ENCODE measurements around the gene PACSIN2.

The PACSIN2 gene

GRCh38 chr22:42901790-42902508, 113.0 kb downstream of the PACSIN2 start:
- DNase-seq, result no peak

GRCh38 chr22:42897960-42898359, 117.0 kb downstream of the PACSIN2 start:
- DNase-seq, result no peak

DNA sequence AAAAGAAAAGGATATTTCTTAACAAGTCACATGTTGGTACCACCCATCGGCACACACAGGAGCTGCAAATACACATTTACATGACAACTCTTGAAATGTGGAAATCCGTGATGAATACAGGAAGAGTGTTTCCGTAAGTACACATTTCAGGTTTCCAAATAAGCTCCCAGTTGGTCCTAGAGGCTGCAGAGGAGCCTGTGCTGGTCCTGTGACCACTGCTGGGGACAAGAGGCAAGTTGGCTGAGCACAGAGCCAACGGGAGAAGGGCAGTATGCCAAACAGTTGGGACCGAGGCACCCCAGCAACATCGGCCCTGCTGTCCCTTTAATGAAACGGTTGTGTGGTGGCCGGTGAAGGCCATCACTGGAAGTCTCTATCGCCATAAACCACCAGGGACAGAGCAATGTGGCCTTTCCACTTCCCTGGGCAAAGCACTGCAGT, 119.4 kb downstream of the PACSIN2 start:
- no peak for DNase-seq

- no peak for DNase-seq
These were observed 119.9 kb downstream of the PACSIN2 start for GRCh38 chr22:42895087-42895486.

- DNase-seq, result no peak
These were observed 121.4 kb downstream of the PACSIN2 start for GRCh38 chr22:42893371-42894150.

DNA sequence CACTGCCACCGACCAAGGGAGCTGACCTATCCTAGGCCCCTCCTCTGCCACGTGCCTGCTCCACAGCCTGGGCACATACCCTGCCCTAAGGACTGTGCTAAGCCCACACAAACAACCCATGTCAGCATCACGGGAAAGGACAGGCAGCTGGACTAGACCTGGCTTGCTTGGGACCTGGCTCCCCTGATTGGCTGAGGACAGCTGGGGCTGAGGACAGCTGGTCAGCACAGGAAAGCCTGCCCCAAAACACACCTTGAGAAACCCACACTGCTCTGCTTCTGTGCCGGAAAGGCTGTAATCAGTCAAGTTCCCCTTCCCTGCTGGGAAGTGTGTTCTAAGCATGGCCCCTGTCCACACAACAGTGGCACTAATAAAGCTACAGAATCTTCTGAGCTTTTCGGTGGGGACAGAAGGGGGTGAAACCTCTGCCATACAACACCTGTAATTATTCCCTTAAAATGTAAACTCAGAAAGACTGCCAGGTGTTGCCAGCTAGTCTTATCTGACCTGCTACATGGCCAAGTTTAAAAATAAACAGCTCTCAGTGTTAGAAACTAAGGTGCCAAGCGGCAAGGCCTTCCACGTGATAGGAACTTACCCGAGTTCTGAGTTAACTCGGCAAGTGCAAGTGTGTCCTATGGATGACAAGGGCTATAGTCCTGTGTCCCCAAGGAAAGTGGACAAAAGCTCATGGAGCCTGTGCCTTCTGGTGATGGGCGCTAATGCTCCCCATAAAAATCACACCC, 122.2 kb downstream of the PACSIN2 start:
- DNase-seq, result no peak

GRCh38 chr22:42892156-42892555, 122.8 kb downstream of the PACSIN2 start:
- DNase-seq, result no peak

- no peak for DNase-seq
These were observed 123.3 kb downstream of the PACSIN2 start for GRCh38 chr22:42891696-42892095.

- no peak for DNase-seq
These were observed 123.9 kb downstream of the PACSIN2 start for GRCh38 chr22:42891008-42891407.

- DNase-seq, result no peak
These were observed 125.6 kb downstream of the PACSIN2 start for GRCh38 chr22:42889304-42889703.

DNA sequence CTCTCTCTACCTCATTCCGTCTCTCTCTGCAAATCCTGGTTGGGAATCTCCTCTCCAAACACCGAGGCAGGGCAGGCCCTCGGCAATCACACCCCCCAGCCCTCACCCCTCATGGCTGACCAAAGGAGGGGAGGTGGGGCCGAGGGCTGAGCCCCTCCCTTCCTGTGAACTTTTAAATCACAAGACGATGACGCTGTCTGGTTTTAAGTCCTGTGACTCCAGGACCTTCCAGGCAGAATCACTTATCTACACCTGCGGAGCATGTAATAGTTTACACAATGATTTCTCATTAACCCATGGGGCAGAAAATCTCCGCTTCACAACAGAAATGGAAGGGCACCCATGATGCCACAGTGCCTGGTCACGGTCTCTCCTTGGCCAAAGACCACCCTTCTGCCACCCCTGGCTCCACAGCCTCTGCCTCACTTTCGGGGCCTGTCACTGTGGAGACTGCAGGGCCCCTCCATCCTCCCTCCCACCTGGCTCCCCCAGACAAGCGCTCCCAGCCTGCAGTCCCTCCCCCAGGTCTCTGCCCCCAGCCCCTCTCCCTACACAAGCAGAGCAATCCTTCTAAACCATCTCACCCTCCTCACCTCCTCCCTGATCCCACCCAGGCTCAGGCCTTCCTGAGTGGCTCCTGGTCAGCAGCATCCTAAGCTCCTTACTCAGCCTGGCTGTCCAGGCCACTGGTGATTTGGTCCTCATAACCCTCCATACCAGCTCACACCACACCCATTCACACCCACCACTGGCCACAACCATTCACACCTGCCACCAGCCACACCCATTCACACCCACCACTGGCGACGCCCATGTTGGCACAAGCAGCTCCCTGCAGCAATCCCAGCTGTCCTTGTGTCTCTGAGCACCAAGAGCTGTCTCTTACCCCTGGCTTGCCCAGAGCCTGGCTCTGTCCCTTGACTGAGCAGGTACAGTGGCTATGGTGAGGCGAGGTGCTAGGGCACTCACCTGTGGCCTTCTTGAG, 127.1 kb downstream of the PACSIN2 start:
- no peak for DNase-seq

DNA sequence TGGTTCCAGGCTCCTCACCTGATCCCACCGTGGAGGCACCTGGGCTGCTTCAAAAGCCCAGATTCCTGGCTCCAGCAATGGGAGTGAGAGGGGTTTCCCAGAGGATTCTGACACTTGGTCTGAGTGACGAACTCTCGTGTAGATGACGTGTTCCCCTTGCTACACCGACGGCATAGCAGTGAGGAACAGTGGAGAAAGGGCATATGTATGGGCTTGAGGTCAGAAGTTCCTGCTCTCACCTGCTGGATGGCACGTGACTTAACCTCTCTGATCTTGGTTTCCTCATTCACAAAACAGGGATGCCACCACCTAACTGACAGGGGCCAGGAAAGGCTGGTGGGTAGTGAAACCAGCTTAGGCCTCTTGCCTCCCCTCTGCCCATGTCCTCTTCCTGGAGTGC, 127.8 kb downstream of the PACSIN2 start:
- DNase-seq, result no peak

GRCh38 chr22:42885446-42885845, 129.5 kb downstream of the PACSIN2 start:
- no peak for DNase-seq

- DNase-seq, result no peak
These were observed 130.2 kb downstream of the PACSIN2 start for GRCh38 chr22:42884616-42885375.

DNA sequence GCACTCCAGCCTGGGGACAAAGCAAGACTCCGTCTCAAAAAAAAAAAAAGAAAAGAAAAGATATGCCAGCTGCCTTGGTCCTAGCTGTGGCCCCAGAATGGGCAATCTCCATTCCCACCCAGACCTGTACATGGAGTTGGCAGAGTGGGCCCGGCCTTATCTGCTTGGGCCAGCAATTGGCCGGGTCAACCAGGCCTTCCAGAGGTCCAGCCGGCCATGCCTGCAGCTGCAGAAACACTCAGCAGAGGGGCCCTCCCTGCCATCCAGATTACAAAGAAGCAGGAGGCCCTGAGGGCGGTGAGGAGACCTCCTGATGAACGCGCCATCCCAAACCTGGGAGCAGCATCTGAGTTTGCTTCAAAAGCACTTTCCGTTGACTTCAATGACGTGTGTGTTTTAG, 131.0 kb downstream of the PACSIN2 start:
- no peak for DNase-seq

DNA sequence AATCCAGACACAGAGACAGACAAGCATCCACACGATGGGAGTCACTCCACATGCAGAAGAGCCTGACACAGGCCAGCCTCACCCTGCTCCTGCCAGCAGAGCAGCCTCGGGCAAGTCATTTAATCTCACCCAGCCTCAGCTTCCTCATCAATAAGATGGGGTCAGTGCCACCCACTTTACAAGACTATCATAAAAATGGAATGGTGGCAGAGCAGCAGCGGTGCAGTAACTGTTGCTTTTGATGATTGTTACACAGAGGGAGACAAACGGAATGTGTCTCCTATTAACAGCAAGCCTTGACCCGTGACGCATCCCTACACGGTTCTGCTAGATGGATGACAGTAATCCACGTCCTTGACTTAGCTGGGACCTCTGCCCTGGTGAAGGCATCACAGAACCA, 131.8 kb downstream of the PACSIN2 start:
- no peak for DNase-seq

DNA sequence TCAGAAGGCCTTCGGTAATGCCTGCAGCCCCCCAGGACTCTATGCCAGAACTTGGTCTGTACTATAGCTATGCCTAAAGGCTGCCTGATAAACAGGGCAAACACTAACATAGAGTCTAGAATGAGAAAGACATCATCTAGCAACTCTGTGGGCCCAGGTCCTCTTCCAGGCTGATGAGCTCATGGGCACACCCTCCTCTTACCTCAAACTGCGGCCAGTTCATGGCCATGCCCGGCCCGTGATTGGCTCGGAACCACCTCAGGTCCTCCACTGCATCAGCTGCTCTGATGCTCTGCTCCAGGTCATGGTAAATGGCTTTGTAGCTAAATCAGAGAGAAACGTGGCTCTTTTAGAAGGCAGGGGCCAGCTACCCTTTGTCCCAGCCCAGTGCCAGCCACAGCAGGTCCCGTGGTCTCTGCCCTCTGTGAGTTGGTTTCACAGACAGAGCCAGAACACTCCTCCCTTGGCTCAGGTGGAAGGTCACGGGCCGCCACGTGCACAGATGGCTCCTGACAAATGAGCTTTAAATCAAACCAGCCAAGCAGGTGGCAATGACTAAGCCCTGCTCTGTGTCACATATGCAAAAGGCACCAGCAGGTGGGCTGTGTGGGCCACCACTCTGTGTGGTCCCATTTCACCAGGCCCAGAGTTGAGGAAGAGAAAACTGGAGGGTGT, 132.8 kb downstream of the PACSIN2 start:
- no peak for DNase-seq

GRCh38 chr22:42881298-42881697, 133.7 kb downstream of the PACSIN2 start:
- no peak for DNase-seq

- DNase-seq, result no peak
These were observed 134.1 kb downstream of the PACSIN2 start for GRCh38 chr22:42880815-42881214.

DNA sequence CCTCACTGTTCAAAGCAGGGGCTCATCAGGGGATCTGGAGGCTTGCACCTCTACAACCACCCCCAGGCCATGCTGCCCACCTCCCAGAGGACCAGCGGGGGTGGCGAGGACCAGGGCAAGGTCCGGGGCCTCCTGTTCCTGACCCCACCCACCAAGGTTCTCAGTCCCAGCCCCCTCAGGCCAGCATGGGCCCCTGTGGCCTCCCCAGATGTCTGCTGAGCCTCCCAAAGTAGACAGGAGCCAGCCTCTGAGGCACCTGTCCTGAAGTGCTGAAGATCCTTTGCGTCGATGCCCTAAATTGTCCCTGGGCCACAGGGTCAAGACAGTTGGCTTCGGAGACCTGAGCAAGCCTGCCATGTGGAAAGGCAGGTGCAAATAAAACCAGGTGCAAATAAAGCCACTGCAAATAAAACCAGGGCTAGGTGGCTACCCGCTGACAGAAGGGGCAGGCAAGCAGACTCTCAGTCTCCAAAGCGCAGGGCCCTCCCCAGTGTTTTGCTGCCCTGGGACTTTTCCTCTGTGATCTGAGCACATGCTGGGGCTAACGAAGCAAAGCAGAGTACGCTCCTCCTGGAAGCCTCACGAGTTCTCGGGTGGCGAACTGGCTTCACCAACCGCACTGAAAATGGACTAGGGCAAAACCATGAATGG, 135.5 kb downstream of the PACSIN2 start:
- no peak for DNase-seq

All from NCI-H1436 (cell line).